PC-3 (cell line): ENCODE measurements around the gene SEC23B. TPM values are rescaled to one million over a fixed set of nuclear protein-coding genes. Genes with fewer than 3 reads are reported as not detected.

ENCODE experiments used
- ATAC-seq: fragments of 200-7000 bp; cut with Tn5 transposase; 2 replicates; pipeline ENCODE4 v1.9.1; 2020; ENCODE audit warnings: mild to moderate bottlenecking, moderate library complexity
- BruUV-seq: library from RNA; stranded (reverse); fragments of 400-500 nt; replicated peaks from 2 replicates; lab custom pipeline; 2021; lab: Mats Ljungman, UMichigan
- CTCF ChIA-PET: fragments of 300-600 bp; sonication (Branson Sonifier 250); formaldehyde crosslinking; loops from one replicate; lab custom pipeline; 2022; ENCODE audit warnings: antibody characterized with exemption; lab: Charles Lee
- POLR2A ChIA-PET: fragments of 300-600 bp; sonication (Branson Sonifier 250); formaldehyde crosslinking; loops from one replicate; lab custom pipeline; 2022; ENCODE audit warnings: antibody characterized with exemption; ENCODE audit not compliant: unreplicated experiment; lab: Charles Lee
- DNase-seq: peaks from one replicate; pipeline ENCODE4 v3.0.0-alpha.2; 2015
- H2AFZ ChIP-seq: fragments of 300-600 bp; sonication (generic); 2 replicates; pipeline ENCODE4 v1.6.0; 2016; ENCODE audit warnings: antibody characterized with exemption, low read length
- H3F3A ChIP-seq: fragments of 300-600 bp; sonication (generic); one replicate; pipeline ENCODE4 v1.6.0; 2017; ENCODE audit warnings: antibody characterized with exemption, low read length, control low read depth, mild to moderate bottlenecking; ENCODE audit not compliant: unreplicated experiment
- H3K27ac ChIP-seq: fragments of 300-600 bp; sonication (generic); 2 replicates; pipeline ENCODE4 v1.5.1; 2016; ENCODE audit warnings: mild to moderate bottlenecking, low read length
- H3K27me3 ChIP-seq: fragments of 300-600 bp; sonication (generic); 2 replicates; pipeline ENCODE4 v1.6.1; 2016; ENCODE audit warnings: low read length, mixed read lengths
- H3K36me3 ChIP-seq: fragments of 300-600 bp; sonication (generic); 2 replicates; pipeline ENCODE4 v1.6.1; 2016; ENCODE audit warnings: low read depth, mixed run types, low read length, mixed read lengths
- H3K4me1 ChIP-seq: fragments of 300-600 bp; sonication (generic); 2 replicates; pipeline ENCODE4 v1.5.1; 2016; ENCODE audit warnings: low read length; ENCODE audit not compliant: insufficient read depth
- H3K4me2 ChIP-seq: fragments of 300-600 bp; sonication (generic); 2 replicates; pipeline ENCODE4 v1.6.0; 2016; ENCODE audit warnings: low read length
- H3K4me3 ChIP-seq: fragments of 300-600 bp; sonication (generic); 2 replicates; pipeline ENCODE4 v1.5.1; 2016; ENCODE audit warnings: mild to moderate bottlenecking, low read length, mixed read lengths
- H3K79me2 ChIP-seq: fragments of 300-600 bp; sonication (generic); 2 replicates; pipeline ENCODE4 v1.6.1; 2017; ENCODE audit warnings: low read length, mixed read lengths
- H3K9ac ChIP-seq: fragments of 300-600 bp; sonication (generic); 2 replicates; pipeline ENCODE4 v1.6.0; 2016; ENCODE audit warnings: mild to moderate bottlenecking, low read length
- H3K9me2 ChIP-seq: fragments of 300-600 bp; sonication (generic); replicated peaks from 2 replicates; pipeline ENCODE4 v1.6.1; 2016; ENCODE audit warnings: mixed run types, low read length, mixed read lengths
- H3K9me3 ChIP-seq: fragments of 300-600 bp; sonication (generic); 2 replicates; pipeline ENCODE4 v1.6.1; 2016; ENCODE audit warnings: low read length, mixed read lengths
- H4K20me1 ChIP-seq: fragments of 300-600 bp; sonication (generic); 2 replicates; pipeline ENCODE4 v1.6.1; 2016; ENCODE audit warnings: low read length, mixed read lengths
- CTCF ChIP-seq: fragments of 300-600 bp; sonication (generic); conservative IDR thresholded peaks from 2 replicates; pipeline ENCODE4 v1.5.1; 2017; ENCODE audit warnings: antibody characterized with exemption, low read depth, mild to moderate bottlenecking, low read length
- EZH2 ChIP-seq: fragments of 300-600 bp; sonication (generic); IDR thresholded peaks from one replicate; pipeline ENCODE4 v1.6.1; 2017; ENCODE audit warnings: antibody characterized with exemption, mild to moderate bottlenecking, low read length; ENCODE audit not compliant: unreplicated experiment
- EZH2phosphoT487 ChIP-seq: fragments of 300-600 bp; sonication (generic); IDR thresholded peaks from 2 replicates; pipeline ENCODE4 v1.6.1; 2018; ENCODE audit warnings: mild to moderate bottlenecking, antibody characterized with exemption, low read length, borderline replicate concordance
- intact Hi-C: fragments of 100-400 bp; cut with micrococcal nuclease; formaldehyde crosslinking; loops from 2 replicates; pipeline ENCODE4 v1.9.0; 2023
- total RNA-seq: library from RNA; depleted of rRNA; stranded (reverse); fragments of >200 nt; gene quantifications from 2 replicates; pipeline ENCODE4 v1.2.3, GENCODE V29; 2014

SEC23B gene
- total RNA-seq, 1 experiment from 2014 or later: 89.5 TPM

GRCh38 chr20:18567739-18568091, 60.0 kb downstream of the SEC23B start:
- Histone ChIP-seq H3K79me2 (peaks cover 26% of the 10 kb centered on the region), H3K4me3 (peak overlapping the region; percentile 94), H4K20me1 (no peaks in the 10 kb centered on the region), H3F3A (peaks cover 7% of the 10 kb centered on the region), H3K27ac (peak overlapping the region; percentile 36), H3K4me2 (peak overlapping the region; percentile 97), H3K4me1 (peaks cover 7% of the 10 kb centered on the region), H2AFZ (peak overlapping the region; percentile 95), H3K9ac (peak overlapping the region; percentile 92), H3K9me3 (no peaks in the 10 kb centered on the region), H3K36me3 (peaks cover 9% of the 10 kb centered on the region), H3K27me3 (no peaks in the 10 kb centered on the region), H3K9me2 (no peaks in the 10 kb centered on the region)
- CTCF ChIA-PET: no interaction called here
- no peak for TF ChIP-seq EZH2
- TF ChIP-seq CTCF: no peak
- intact Hi-C loops: loop anchor here (1.0 to 10.0 kb wide), 2 partner anchors 60 to 153 kb away; partner anchors contain the start of gene SEC23B
- POLR2A ChIA-PET: interaction anchor here (0.6 kb wide), 1 partner anchor 1450 kb away, joined by 5 read pairs; no protein-coding TSS in a partner anchor
- TSS peak; percentile 93 for BruUV-seq
- ATAC-seq (peak; percentile 38), DNase-seq (no peak)

- intact Hi-C loops: no loop called here
- CTCF ChIA-PET: no interaction called here
- Histone ChIP-seq H3K4me2 (no peak overlapping the region), H3K27ac (no peak overlapping the region), H3K4me1 (peaks cover 7% of the 10 kb centered on the region), H3K27me3 (no peaks in the 10 kb centered on the region), H4K20me1 (no peaks in the 10 kb centered on the region), H3K79me2 (peaks cover 26% of the 10 kb centered on the region), H3K9me3 (no peaks in the 10 kb centered on the region), H3K9ac (no peak overlapping the region), H3K36me3 (peaks cover 9% of the 10 kb centered on the region), H2AFZ (no peak overlapping the region), H3K4me3 (no peak overlapping the region), H3F3A (no peaks in the 10 kb centered on the region), H3K9me2 (no peaks in the 10 kb centered on the region)
- no peak for TF ChIP-seq CTCF
- no peak for TF ChIP-seq EZH2phosphoT487
- no peak for TF ChIP-seq EZH2
- no peak for DNase-seq
- ATAC-seq: no peak
- POLR2A ChIA-PET: no interaction called here
- no TSS peak for BruUV-seq
Measured at GRCh38 chr20:18571009-18571408, 63.3 kb downstream of the SEC23B start.

DNA sequence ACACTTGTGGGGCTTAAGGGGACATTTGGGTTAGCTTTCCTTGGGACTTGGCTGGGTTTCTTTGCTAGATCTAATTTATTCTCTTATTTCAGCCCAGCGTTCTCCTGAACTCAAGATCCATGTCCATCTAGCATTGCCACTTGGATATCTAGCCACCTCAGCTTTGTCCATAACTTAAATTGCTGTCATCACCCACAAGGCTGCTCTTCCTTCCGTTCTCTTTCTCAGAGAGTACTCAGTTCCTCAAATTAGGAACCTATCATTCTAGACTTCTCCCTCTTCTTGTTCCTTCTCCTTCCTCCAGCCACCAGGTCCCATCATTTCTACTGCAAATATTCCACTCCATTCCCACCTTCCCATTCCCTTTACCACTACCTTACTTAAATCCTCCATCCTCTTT, 63.8 kb downstream of the SEC23B start:
- no peak for DNase-seq
- TF ChIP-seq EZH2 (no peak), EZH2phosphoT487 (no peak), CTCF (no peak)
- no peaks in the 10 kb centered on the region for H3K9me2 ChIP-seq
- intact Hi-C loops: no loop called here
- no peak overlapping the region for H3K27ac ChIP-seq
- BruUV-seq: no TSS peak
- no peaks in the 10 kb centered on the region for H3K27me3 ChIP-seq
- no peak overlapping the region for H3K4me3 ChIP-seq
- H3K79me2 ChIP-seq: peaks cover 22% of the 10 kb centered on the region
- no peak for ATAC-seq
- H3K36me3 ChIP-seq: peaks cover 9% of the 10 kb centered on the region
- peaks cover 3% of the 10 kb centered on the region for H3K4me1 ChIP-seq
- H3F3A ChIP-seq: no peaks in the 10 kb centered on the region
- ChIA-PET POLR2A (no interaction called here), CTCF (no interaction called here)
- H3K4me2 ChIP-seq: no peak overlapping the region
- H3K9ac ChIP-seq: no peak overlapping the region
- H2AFZ ChIP-seq: no peak overlapping the region
- no peaks in the 10 kb centered on the region for H3K9me3 ChIP-seq
- no peaks in the 10 kb centered on the region for H4K20me1 ChIP-seq
